Peyer's patch (tissue), 4 donors: ENCODE data around the gene IL17RA. TPM values are rescaled to one million over a fixed set of nuclear protein-coding genes. Genes with fewer than 3 reads are reported as not detected.
A peak's percentile ranks its signal among the peaks of the same experiment; 100 is the strongest.

Source experiments
- DNase-seq, 3 donors: peaks; one replicate each; pipeline ENCODE4 v3.0.0-alpha.2; 2017 to 2019
- H3K27ac ChIP-seq, 4 donors: fragments of 200-600 bp; sonication (generic); one replicate each; pipeline ENCODE4 v1.5.1; 2016 to 2019
- H3K27me3 ChIP-seq, 2 donors: fragments of 200-600 bp; sonication (generic); one replicate each; pipeline ENCODE4 v1.5.1; 2019
- H3K36me3 ChIP-seq, 3 donors: fragments of 200-600 bp; sonication (generic); one replicate each; pipeline ENCODE4 v1.5.1; 2016 to 2019
- H3K4me1 ChIP-seq, 4 donors: fragments of 200-600 bp; sonication (generic); one replicate each; pipeline ENCODE4 v1.5.1; 2016 to 2019
- H3K4me3 ChIP-seq, 4 donors: fragments of 200-600 bp; sonication (generic); 1 replicate in 3 of 4; 2 replicates in 1 of 4; pipeline ENCODE4 v1.5.1; 2016 to 2019; ENCODE audit warnings: mild to moderate bottlenecking in 1 of 4
- H3K9me3 ChIP-seq, 4 donors: fragments of 200-600 bp; sonication (generic); one replicate each; pipeline ENCODE4 v1.5.1; 2016 to 2019; ENCODE audit warnings: mild to moderate bottlenecking in 1 of 4
- CTCF ChIP-seq, 6 experiments: fragments of 450-650 bp in 4 of 6; fragments of 200-600 bp in 2 of 6; sonication (generic) in 1 of 6; IDR thresholded peaks; one replicate each; pipeline ENCODE4 v1.5.1; 2017 to 2019; ENCODE audit warnings: antibody characterized with exemption in 6 of 6, mild to moderate bottlenecking in 3 of 6, moderate library complexity in 1 of 6
- POLR2A ChIP-seq, 2 donors: fragments of 450-650 bp; IDR thresholded peaks; one replicate each; pipeline ENCODE4 v1.5.1; 2017; ENCODE audit warnings: antibody characterized with exemption in 2 of 2, mild to moderate bottlenecking in 2 of 2, moderate library complexity in 2 of 2
- total RNA-seq, 4 donors: library from RNA; depleted of rRNA; stranded (reverse); fragments of >200 nt; gene quantifications; one replicate each; pipeline ENCODE4 v1.1.0, GENCODE V29; 2016

The IL17RA gene
- total RNA-seq, 4 donors from 2014 or later, result 12.4 to 23.6 (median 18.3) TPM

GRCh38 chr22:17046566-17047348 lies 38.0 kb upstream of the IL17RA start:
- H3K36me3 ChIP-seq, result no peaks in the 10 kb centered on the region
- TF ChIP-seq CTCF (IDR thresholded peaks at IDR 0.05) (no peak), POLR2A (IDR thresholded peaks at IDR 0.05) (no peak)

GRCh38 chr22:17047656-17048055 lies 37.1 kb upstream of the IL17RA start:
- no peaks in the 10 kb centered on the region for H3K4me1 ChIP-seq
- no peak overlapping the region for H3K4me3 ChIP-seq
- H3K36me3 ChIP-seq, result no peaks in the 10 kb centered on the region
- no peak overlapping the region for H3K27ac ChIP-seq
- H3K9me3 ChIP-seq, result no peaks in the 10 kb centered on the region
- no peak for DNase-seq
- TF ChIP-seq POLR2A (IDR thresholded peaks at IDR 0.05) (no peak), CTCF (IDR thresholded peaks at IDR 0.05) (no peak)
- no peaks in the 10 kb centered on the region for H3K27me3 ChIP-seq

More at GRCh38 chr22:17046566-17047348, 38.0 kb upstream of the IL17RA start:
- no peak overlapping the region for H3K27ac ChIP-seq
- no peaks in the 10 kb centered on the region for H3K27me3 ChIP-seq
- no peaks in the 10 kb centered on the region for H3K4me1 ChIP-seq
- no peak overlapping the region for H3K4me3 ChIP-seq
- no peak for DNase-seq
- no peaks in the 10 kb centered on the region for H3K9me3 ChIP-seq

- Histone ChIP-seq H3K27me3 (no peaks in the 10 kb centered on the region), H3K4me3 (no peak overlapping the region), H3K36me3 (no peaks in the 10 kb centered on the region), H3K9me3 (no peaks in the 10 kb centered on the region), H3K27ac (no peak overlapping the region), H3K4me1 (no peaks in the 10 kb centered on the region)
- no peak for TF ChIP-seq POLR2A (IDR thresholded peaks at IDR 0.05)
- no peak for TF ChIP-seq CTCF (IDR thresholded peaks at IDR 0.05)
- DNase-seq, result no peak
These were observed 28.7 kb upstream of the IL17RA start for GRCh38 chr22:17056058-17056457.

- no peaks in the 10 kb centered on the region for H3K27me3 ChIP-seq
- H3K27ac ChIP-seq, result no peak overlapping the region
- H3K9me3 ChIP-seq, result no peaks in the 10 kb centered on the region
- H3K4me3 ChIP-seq, result no peak overlapping the region
- H3K4me1 ChIP-seq, result no peaks in the 10 kb centered on the region
- H3K36me3 ChIP-seq, result no peaks in the 10 kb centered on the region
- peak in 1 of 3 donors; percentile 32 for DNase-seq
- TF ChIP-seq CTCF (IDR thresholded peaks at IDR 0.05) (no peak), POLR2A (IDR thresholded peaks at IDR 0.05) (no peak)
These were observed 28.0 kb upstream of the IL17RA start for GRCh38 chr22:17056807-17057206.

GRCh38 chr22:17057959-17058814 lies 26.6 kb upstream of the IL17RA start:
- H3K36me3 ChIP-seq, result no peaks in the 10 kb centered on the region
- H3K27ac ChIP-seq, result no peak overlapping the region
- TF ChIP-seq POLR2A (IDR thresholded peaks at IDR 0.05) (no peak), CTCF (IDR thresholded peaks at IDR 0.05) (peak; percentile 63 to 84 (median 70))
- no peaks in the 10 kb centered on the region for H3K9me3 ChIP-seq
- peak in 2 of 3 donors; percentile 39 to 74 for DNase-seq
- H3K4me3 ChIP-seq, result no peak overlapping the region
- H3K27me3 ChIP-seq, result no peaks in the 10 kb centered on the region
- H3K4me1 ChIP-seq, result no peaks in the 10 kb centered on the region
